ENCODE results near the gene EPHA8.

DNA sequence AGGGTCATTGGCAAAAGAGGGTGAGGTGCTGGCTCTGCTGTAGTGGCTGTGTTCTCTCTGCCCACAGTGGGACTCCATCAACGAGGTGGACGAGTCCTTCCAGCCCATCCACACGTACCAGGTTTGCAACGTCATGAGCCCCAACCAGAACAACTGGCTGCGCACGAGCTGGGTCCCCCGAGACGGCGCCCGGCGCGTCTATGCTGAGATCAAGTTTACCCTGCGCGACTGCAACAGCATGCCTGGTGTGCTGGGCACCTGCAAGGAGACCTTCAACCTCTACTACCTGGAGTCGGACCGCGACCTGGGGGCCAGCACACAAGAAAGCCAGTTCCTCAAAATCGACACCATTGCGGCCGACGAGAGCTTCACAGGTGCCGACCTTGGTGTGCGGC is 12.9 kb downstream of the EPHA8 start:
- TF ChIP-seq, protein P1, sequence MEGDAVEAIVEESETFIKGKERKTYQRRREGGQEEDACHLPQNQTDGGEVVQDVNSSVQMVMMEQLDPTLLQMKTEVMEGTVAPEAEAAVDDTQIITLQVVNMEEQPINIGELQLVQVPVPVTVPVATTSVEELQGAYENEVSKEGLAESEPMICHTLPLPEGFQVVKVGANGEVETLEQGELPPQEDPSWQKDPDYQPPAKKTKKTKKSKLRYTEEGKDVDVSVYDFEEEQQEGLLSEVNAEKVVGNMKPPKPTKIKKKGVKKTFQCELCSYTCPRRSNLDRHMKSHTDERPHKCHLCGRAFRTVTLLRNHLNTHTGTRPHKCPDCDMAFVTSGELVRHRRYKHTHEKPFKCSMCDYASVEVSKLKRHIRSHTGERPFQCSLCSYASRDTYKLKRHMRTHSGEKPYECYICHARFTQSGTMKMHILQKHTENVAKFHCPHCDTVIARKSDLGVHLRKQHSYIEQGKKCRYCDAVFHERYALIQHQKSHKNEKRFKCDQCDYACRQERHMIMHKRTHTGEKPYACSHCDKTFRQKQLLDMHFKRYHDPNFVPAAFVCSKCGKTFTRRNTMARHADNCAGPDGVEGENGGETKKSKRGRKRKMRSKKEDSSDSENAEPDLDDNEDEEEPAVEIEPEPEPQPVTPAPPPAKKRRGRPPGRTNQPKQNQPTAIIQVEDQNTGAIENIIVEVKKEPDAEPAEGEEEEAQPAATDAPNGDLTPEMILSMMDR (IDR thresholded peaks at IDR 0.05; ENCODE audit: low read depth, low read length): no peak
- TF ChIP-seq POLR2A (IDR thresholded peaks at IDR 0.05; ENCODE audit: extremely low read depth, insufficient read length) (no peak), MYC (IDR thresholded peaks at IDR 0.05; ENCODE audit: low read depth, low read length) (no peak)
- TF ChIP-seq, protein P2, sequence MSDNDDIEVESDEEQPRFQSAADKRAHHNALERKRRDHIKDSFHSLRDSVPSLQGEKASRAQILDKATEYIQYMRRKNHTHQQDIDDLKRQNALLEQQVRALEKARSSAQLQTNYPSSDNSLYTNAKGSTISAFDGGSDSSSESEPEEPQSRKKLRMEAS (IDR thresholded peaks at IDR 0.05; ENCODE audit: low read depth, low read length): no peak

Data from NB4 (cell line).